ENCODE results near the gene OR4F6. TPM values are rescaled to one million over a fixed set of nuclear protein-coding genes. Genes with fewer than 3 reads are reported as not detected.

OR4F6 gene
- total RNA-seq, 4 donors from 2014 or later, result not detected

GRCh38 chr15:101805605-101806345 is 2.5 kb downstream of the OR4F6 start:
- intact Hi-C loops (cut with DNase I; ENCODE audit: low total_unique reads), result no loop called here
- WGBS, 2 donors, result 65 to 69% methylated on average over 6 of the region's 6 CpGs
- TF ChIP-seq CTCF (IDR thresholded peaks at IDR 0.05) (no peak), POLR2A (IDR thresholded peaks at IDR 0.05) (no peak)

GRCh38 chr15:101807345-101807945 is 4.1 kb downstream of the OR4F6 start:
- intact Hi-C loops (cut with DNase I; ENCODE audit: low total_unique reads), result no loop called here
- H3K4me3 ChIP-seq (ENCODE audit: low read depth, poor library complexity, severe bottlenecking), result no peak overlapping the region
- no peak for TF ChIP-seq CTCF (IDR thresholded peaks at IDR 0.05)
- no peak for TF ChIP-seq POLR2A (IDR thresholded peaks at IDR 0.05)
- no peak for DNase-seq (ENCODE audit: low spot score in 2 of 2)
- WGBS, 2 donors, result 67 to 69% methylated on average over 10 of the region's 10 CpGs

More at GRCh38 chr15:101805605-101806345, 2.5 kb downstream of the OR4F6 start:
- no peak for DNase-seq (ENCODE audit: low spot score in 2 of 2)
- H3K4me3 ChIP-seq (ENCODE audit: low read depth, poor library complexity, severe bottlenecking), result no peak overlapping the region

- intact Hi-C loops (cut with DNase I; ENCODE audit: low total_unique reads), result no loop called here
- WGBS, 2 donors, result 57 to 61% methylated on average over 2 of the region's 2 CpGs
- no peak overlapping the region for H3K4me3 ChIP-seq (ENCODE audit: low read depth, poor library complexity, severe bottlenecking)
- no peak for TF ChIP-seq POLR2A (IDR thresholded peaks at IDR 0.05)
- TF ChIP-seq CTCF (IDR thresholded peaks at IDR 0.05), result no peak
- no peak for DNase-seq (ENCODE audit: low spot score in 2 of 2)
Observed at GRCh38 chr15:101808201-101808600, 4.9 kb downstream of the OR4F6 start.

- intact Hi-C loops (cut with DNase I; ENCODE audit: low total_unique reads), result no loop called here
- no peak overlapping the region for H3K4me3 ChIP-seq (ENCODE audit: low read depth, poor library complexity, severe bottlenecking)
- 94 to 100% methylated on average over 1 of the region's 1 CpG for WGBS, 2 donors
- TF ChIP-seq POLR2A (IDR thresholded peaks at IDR 0.05) (no peak), CTCF (IDR thresholded peaks at IDR 0.05) (no peak)
- no peak for DNase-seq (ENCODE audit: low spot score in 2 of 2)
Observed at GRCh38 chr15:101810456-101810855, 7.1 kb downstream of the OR4F6 start.

- intact Hi-C loops (cut with DNase I; ENCODE audit: low total_unique reads), result no loop called here
- TF ChIP-seq CTCF (IDR thresholded peaks at IDR 0.05) (no peak), POLR2A (IDR thresholded peaks at IDR 0.05) (no peak)
- DNase-seq (ENCODE audit: low spot score in 2 of 2), result no peak
- no peak overlapping the region for H3K4me3 ChIP-seq (ENCODE audit: low read depth, poor library complexity, severe bottlenecking)
- 50% methylated on average over 3 of the region's 3 CpGs for WGBS, 2 donors
Observed at GRCh38 chr15:101810876-101811275, 7.6 kb downstream of the OR4F6 start.
